ENCODE results near the gene STIM1.

GRCh38 chr11:3933165-3933628 is 77.7 kb downstream of the STIM1 start:
- TF ChIP-seq CTCF (IDR thresholded peaks at IDR 0.05; ENCODE audit: low read length) (no peak), EZH2 (IDR thresholded peaks at IDR 0.05; ENCODE audit: borderline replicate concordance, low read length) (no peak)

All from OCI-LY1 (cell line).